GM23338 (cell line): ENCODE data around the gene R3HDM4. TPM values are rescaled to one million over a fixed set of nuclear protein-coding genes. Genes with fewer than 3 reads are reported as not detected.

Experiments
- ATAC-seq: fragments of 200-7000 bp; cut with Tn5 transposase; 3 replicates; pipeline ENCODE4 v1.9.1; 2020
- DNase-seq: peaks from one replicate; pipeline ENCODE4 v3.0.0-alpha.2; 2015; ENCODE audit warnings: low spot score
- H2AFZ ChIP-seq: fragments of 200-600 bp; sonication (generic); 2 replicates; pipeline ENCODE4 v1.8.0; 2016; ENCODE audit warnings: antibody characterized with exemption, mild to moderate bottlenecking, moderate library complexity
- H3F3A ChIP-seq: fragments of 200-600 bp; sonication (generic); replicated peaks from 2 replicates; pipeline ENCODE4 v1.8.0; 2017; ENCODE audit warnings: antibody characterized with exemption, mixed run types, low read depth
- H3K27ac ChIP-seq: fragments of 200-600 bp; sonication (generic); 2 replicates; pipeline ENCODE4 v1.6.1; 2016; ENCODE audit warnings: low read depth
- H3K27me3 ChIP-seq: fragments of 200-600 bp; sonication (generic); 2 replicates; pipeline ENCODE4 v1.8.0; 2016; ENCODE audit warnings: mild to moderate bottlenecking, mixed run types, moderate library complexity; ENCODE audit not compliant: insufficient read depth
- H3K36me3 ChIP-seq: fragments of 200-600 bp; sonication (generic); 2 replicates; pipeline ENCODE4 v1.8.0; 2016; ENCODE audit warnings: mild to moderate bottlenecking; ENCODE audit not compliant: insufficient read depth
- H3K4me1 ChIP-seq: fragments of 200-600 bp; sonication (generic); 2 replicates; pipeline ENCODE4 v1.8.0; 2016; ENCODE audit warnings: mild to moderate bottlenecking, moderate library complexity; ENCODE audit not compliant: insufficient read depth
- H3K4me2 ChIP-seq: fragments of 200-600 bp; sonication (generic); 2 replicates; pipeline ENCODE4 v1.7.1; 2017; ENCODE audit warnings: mixed run types
- H3K4me3 ChIP-seq: fragments of 200-600 bp; sonication (generic); 2 replicates; pipeline ENCODE4 v1.6.1; 2016; ENCODE audit warnings: mixed run types
- H3K79me2 ChIP-seq: fragments of 200-600 bp; sonication (generic); replicated peaks from 2 replicates; pipeline ENCODE4 v1.8.0; 2017; ENCODE audit warnings: mild to moderate bottlenecking; ENCODE audit not compliant: insufficient read depth
- H3K9me2 ChIP-seq: fragments of 200-600 bp; sonication (generic); 2 replicates; pipeline ENCODE4 v1.8.0; 2017; ENCODE audit not compliant: insufficient read depth
- H4K20me1 ChIP-seq: fragments of 200-600 bp; sonication (generic); replicated peaks from 2 replicates; pipeline ENCODE4 v1.8.0; 2017; ENCODE audit warnings: mild to moderate bottlenecking; ENCODE audit not compliant: insufficient read depth
- H3K27ac Mint-ChIP-seq: 2 replicates; pipeline ENCODE4 v1.8.0; 2020; ENCODE audit warnings: inconsistent platforms, mild to moderate bottlenecking, moderate library complexity, mixed read lengths
- H3K27me3 Mint-ChIP-seq: 3 replicates; pipeline ENCODE4 v1.8.0; 2022; ENCODE audit warnings: low read depth, mild to moderate bottlenecking, moderate library complexity, mixed read lengths, inconsistent platforms; ENCODE audit not compliant: insufficient read depth, poor library complexity
- H3K36me3 Mint-ChIP-seq: 3 replicates; pipeline ENCODE4 v1.8.0; 2021; ENCODE audit warnings: low read depth, mild to moderate bottlenecking, inconsistent platforms, moderate library complexity, mixed read lengths
- H3K4me1 Mint-ChIP-seq: 3 replicates; pipeline ENCODE4 v1.8.0; 2020; ENCODE audit warnings: mild to moderate bottlenecking, inconsistent platforms, mixed read lengths
- H3K4me3 Mint-ChIP-seq: 3 replicates; pipeline ENCODE4 v1.8.0; 2021; ENCODE audit warnings: moderate library complexity, mild to moderate bottlenecking, inconsistent platforms, mixed read lengths
- H3K9me3 Mint-ChIP-seq: 3 replicates; pipeline ENCODE4 v1.8.0; 2020; ENCODE audit warnings: moderate library complexity, mild to moderate bottlenecking, inconsistent platforms, mixed read lengths
- CTCF ChIP-seq, 2 experiments: fragments of 200-600 bp in 1 of 2; sonication (generic) in 1 of 2; conservative IDR thresholded peaks; 2 replicates each; pipeline versions ENCODE4 v1.5.1 to v1.6.1; 2016 to 2017; ENCODE audit warnings: antibody characterized with exemption in 2 of 2, low read depth in 2 of 2, mild to moderate bottlenecking in 2 of 2, moderate library complexity in 1 of 2
- EZH2 ChIP-seq: fragments of 200-600 bp; sonication (generic); IDR thresholded peaks from one replicate; pipeline ENCODE4 v1.8.0; 2017; ENCODE audit warnings: antibody characterized with exemption, mild to moderate bottlenecking, low read depth; ENCODE audit not compliant: unreplicated experiment
- EZH2phosphoT487 ChIP-seq: fragments of 200-600 bp; sonication (generic); IDR thresholded peaks from one replicate; pipeline ENCODE4 v1.8.1; 2018; ENCODE audit warnings: antibody characterized with exemption; ENCODE audit not compliant: unreplicated experiment
- POLR2AphosphoS5 ChIP-seq: IDR thresholded peaks from 2 replicates; pipeline ENCODE4 v1.6.1; 2016; ENCODE audit warnings: antibody characterized with exemption, low read depth
- REST ChIP-seq: IDR thresholded peaks from one replicate; pipeline ENCODE4 v1.6.1; 2018; ENCODE audit warnings: antibody characterized with exemption; ENCODE audit not compliant: unreplicated experiment
- STAT1 ChIP-seq: IDR thresholded peaks from one replicate; pipeline ENCODE4 v1.6.1; 2016; ENCODE audit warnings: antibody characterized with exemption; ENCODE audit not compliant: unreplicated experiment
- ZNF114 ChIP-seq: fragments of 250-450 bp; sonication (Bioruptor Pico); IDR thresholded peaks from 2 replicates; pipeline ENCODE4 v1.5.0; 2020; ENCODE audit warnings: mild to moderate bottlenecking, moderate library complexity
- polyA plus RNA-seq: library from polyadenylated mRNA; unstranded; fragments of >200 nt; fragmentation: Nextera tagmentation; extraction: Ambion mirVana; gene quantifications from 2 replicates; pipeline ENCODE4 v1.2.1, GENCODE V29; 2016
- total RNA-seq: library from RNA; depleted of rRNA; stranded (reverse); fragments of >200 nt; shearing (Covaris generic); gene quantifications from 2 replicates; pipeline ENCODE4 v1.2.3, GENCODE V29; 2014

The R3HDM4 gene
- total and polyA plus RNA-seq, 2 experiments from 2014 or later = 76.5 to 87.1 TPM

DNA sequence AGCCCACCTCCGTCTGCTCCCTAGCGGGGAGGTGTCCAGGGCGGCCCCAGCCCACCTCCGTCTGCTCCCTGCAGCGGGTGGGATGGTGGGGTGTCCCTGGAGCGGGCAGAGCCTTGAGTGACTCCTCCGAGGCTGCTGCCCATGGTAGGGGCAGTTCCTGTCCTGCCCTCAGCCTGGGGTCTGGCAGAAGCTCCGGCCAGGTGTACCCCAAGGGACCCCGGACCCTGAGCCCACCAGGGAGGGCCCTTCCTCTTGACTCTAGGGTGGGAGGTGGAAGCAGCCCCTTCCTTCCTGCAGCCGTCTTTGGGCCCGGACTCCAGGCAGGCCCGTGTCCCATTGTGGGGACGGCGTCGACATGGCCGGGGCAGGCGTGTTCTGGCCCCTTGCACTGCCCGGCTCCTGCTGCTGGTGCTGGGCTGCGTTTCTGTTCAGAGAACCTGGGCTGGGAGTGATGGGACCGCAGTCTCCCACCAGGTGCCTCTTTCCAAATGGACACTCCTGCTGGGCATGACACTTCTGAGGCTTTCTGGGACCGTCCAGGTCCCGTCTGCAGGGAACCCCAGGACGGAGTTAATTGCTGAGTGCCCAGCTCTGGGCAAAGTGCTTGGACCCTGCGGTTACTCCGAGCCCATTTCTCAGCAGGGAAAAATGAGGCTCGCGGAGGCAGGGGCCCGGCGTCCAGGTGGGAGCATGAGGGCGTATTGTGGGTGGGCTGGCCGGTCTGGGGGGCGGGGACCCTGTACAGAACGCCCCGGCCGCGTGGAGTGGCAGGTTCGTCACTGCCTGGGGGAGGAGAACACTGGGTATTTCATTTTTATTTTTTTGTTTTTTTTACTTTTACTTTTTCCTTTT lies 32.6 kb upstream of the R3HDM4 start:
- DNase-seq (no peak), ATAC-seq (no peak)
- H3K27ac ChIP-seq = 0 out of 2 replicates have a peak overlapping the region, but pooled peaks have one; percentile 26
- no peaks in the 10 kb centered on the region for H3F3A ChIP-seq
- no peak overlapping the region for H2AFZ ChIP-seq
- no peaks in the 10 kb centered on the region for H3K4me1 ChIP-seq
- Mint-ChIP-seq H3K36me3 (peaks cover 26% of the 10 kb centered on the region), H3K4me1 (no peaks in the 10 kb centered on the region), H3K9me3 (no peaks in the 10 kb centered on the region), H3K27ac (no peak overlapping the region), H3K27me3 (peaks cover 19% of the 10 kb centered on the region), H3K4me3 (no peak overlapping the region)
- TF ChIP-seq EZH2 (no peak), STAT1 (no peak), CTCF (conservative IDR thresholded peaks at IDR 0.05; ENCODE audit: low read depth in 2 of 2) (no peak), EZH2phosphoT487 (no peak), REST (no peak)
- no peak overlapping the region for H3K4me2 ChIP-seq
- no peaks in the 10 kb centered on the region for H3K27me3 ChIP-seq
- peaks cover 5% of the 10 kb centered on the region for H4K20me1 ChIP-seq
- no peak overlapping the region for H3K4me3 ChIP-seq
- no peaks in the 10 kb centered on the region for H3K9me2 ChIP-seq
- H3K79me2 ChIP-seq = peaks cover 28% of the 10 kb centered on the region
- H3K36me3 ChIP-seq = no peaks in the 10 kb centered on the region

GRCh38 chr19:944663-945241 lies 31.7 kb upstream of the R3HDM4 start:
- Histone ChIP-seq H2AFZ (no peak overlapping the region), H3F3A (no peaks in the 10 kb centered on the region), H3K9me2 (no peaks in the 10 kb centered on the region), H3K27ac (no peak overlapping the region), H4K20me1 (peaks cover 5% of the 10 kb centered on the region), H3K4me2 (no peak overlapping the region), H3K79me2 (peaks cover 36% of the 10 kb centered on the region), H3K4me3 (no peak overlapping the region), H3K27me3 (no peaks in the 10 kb centered on the region), H3K36me3 (no peaks in the 10 kb centered on the region), H3K4me1 (no peaks in the 10 kb centered on the region)
- Mint-ChIP-seq H3K27me3 (peaks cover 20% of the 10 kb centered on the region), H3K36me3 (peaks cover 31% of the 10 kb centered on the region), H3K9me3 (peaks cover 2% of the 10 kb centered on the region; the same call in 1 of the 3 replicates), H3K4me3 (no peak overlapping the region), H3K27ac (no peak overlapping the region), H3K4me1 (no peaks in the 10 kb centered on the region; the same call in 2 of the 3 replicates)
- DNase-seq (no peak), ATAC-seq (no peak)
- TF ChIP-seq POLR2AphosphoS5 = no peak
- no peak for TF ChIP-seq ZNF114 (CRISPR knock-in tag)
- no peak for TF ChIP-seq CTCF (conservative IDR thresholded peaks at IDR 0.05; ENCODE audit: low read depth in 2 of 2)
